22Rv1 (cell line): Measurements from ENCODE around the gene TMEM158.

Experiments used
- CTCF ChIP-seq: fragments of 450-650 bp; IDR thresholded peaks from 2 replicates; pipeline ENCODE4 v1.5.1; 2017; ENCODE audit warnings: mild to moderate bottlenecking
- ZFX ChIP-seq: fragments of 450-650 bp; IDR thresholded peaks from 2 replicates; pipeline ENCODE4 v1.6.1; 2017; ENCODE audit warnings: antibody characterized with exemption, borderline replicate concordance

DNA sequence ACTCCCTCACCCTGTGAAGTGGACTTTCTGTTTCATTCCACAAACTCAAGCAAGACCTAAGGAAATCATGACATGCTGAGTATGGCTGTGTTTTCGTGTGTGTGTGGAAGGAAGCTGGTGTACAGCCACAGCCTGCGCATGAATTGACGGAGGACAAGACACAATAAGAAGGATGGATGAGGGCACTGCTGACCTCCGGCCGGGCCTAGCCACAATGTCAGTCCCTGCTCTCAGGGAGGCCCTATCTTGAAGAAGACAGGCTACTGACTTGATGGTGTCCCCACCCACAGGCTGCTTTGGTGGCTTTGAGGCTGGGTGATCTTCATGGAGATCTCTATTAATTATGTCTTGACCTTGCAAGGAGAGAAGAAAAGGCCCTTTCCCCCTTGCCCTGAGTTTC, 40.6 kb downstream of the TMEM158 start:
- no peak for TF ChIP-seq CTCF
- no peak for TF ChIP-seq ZFX
